ENCODE measurements around the gene PRKAG1.

PRKAG1 gene

GRCh38 chr12:48988030-48988649, 30.4 kb downstream of the PRKAG1 start:
- peaks cover 21% of the 10 kb centered on the region for H3K27me3 ChIP-seq (ENCODE audit: insufficient read depth, poor library complexity, severe bottlenecking)
- H3K27ac ChIP-seq (ENCODE audit: poor library complexity, severe bottlenecking), result no peak overlapping the region
- no peaks in the 10 kb centered on the region for H3K9me3 ChIP-seq (ENCODE audit: severe bottlenecking)
- ATAC-seq (ENCODE audit: low read depth) (peak; percentile 58), DNase-seq (ENCODE audit: low spot score) (peak; percentile 38)
- no peaks in the 10 kb centered on the region for H3K4me1 ChIP-seq (ENCODE audit: insufficient read depth, poor library complexity, severe bottlenecking)
- TF ChIP-seq CTCF (IDR thresholded peaks at IDR 0.05; ENCODE audit: poor library complexity, severe bottlenecking), result peak; percentile 76
- H3K36me3 ChIP-seq (ENCODE audit: low read depth), result no peaks in the 10 kb centered on the region
- H3K4me3 ChIP-seq (ENCODE audit: severe bottlenecking), result no peak overlapping the region

- no peak for TF ChIP-seq CTCF (IDR thresholded peaks at IDR 0.05; ENCODE audit: poor library complexity, severe bottlenecking)
- DNase-seq (ENCODE audit: low spot score) (peak; percentile 46), ATAC-seq (ENCODE audit: low read depth) (no peak)
- Histone ChIP-seq H3K9me3 (ENCODE audit: severe bottlenecking) (no peaks in the 10 kb centered on the region), H3K27ac (ENCODE audit: poor library complexity, severe bottlenecking) (no peak overlapping the region), H3K4me1 (ENCODE audit: insufficient read depth, poor library complexity, severe bottlenecking) (no peaks in the 10 kb centered on the region), H3K27me3 (ENCODE audit: insufficient read depth, poor library complexity, severe bottlenecking) (peaks cover 32% of the 10 kb centered on the region), H3K36me3 (ENCODE audit: low read depth) (no peaks in the 10 kb centered on the region), H3K4me3 (ENCODE audit: severe bottlenecking) (no peak overlapping the region)
Measured at GRCh38 chr12:48986720-48987291, 31.8 kb downstream of the PRKAG1 start.

- DNase-seq (ENCODE audit: low spot score) (no peak), ATAC-seq (ENCODE audit: low read depth) (no peak)
- H3K36me3 ChIP-seq (ENCODE audit: low read depth), result no peaks in the 10 kb centered on the region
- H3K27ac ChIP-seq (ENCODE audit: poor library complexity, severe bottlenecking), result no peak overlapping the region
- no peaks in the 10 kb centered on the region for H3K4me1 ChIP-seq (ENCODE audit: insufficient read depth, poor library complexity, severe bottlenecking)
- peaks cover 41% of the 10 kb centered on the region for H3K27me3 ChIP-seq (ENCODE audit: insufficient read depth, poor library complexity, severe bottlenecking)
- H3K4me3 ChIP-seq (ENCODE audit: severe bottlenecking), result no peak overlapping the region
- no peaks in the 10 kb centered on the region for H3K9me3 ChIP-seq (ENCODE audit: severe bottlenecking)
- TF ChIP-seq CTCF (IDR thresholded peaks at IDR 0.05; ENCODE audit: poor library complexity, severe bottlenecking), result no peak
Measured at GRCh38 chr12:48985901-48986300, 32.7 kb downstream of the PRKAG1 start.

GRCh38 chr12:48985475-48985897, 33.1 kb downstream of the PRKAG1 start:
- DNase-seq (ENCODE audit: low spot score) (peak; percentile 43), ATAC-seq (ENCODE audit: low read depth) (no peak)
- Histone ChIP-seq H3K36me3 (ENCODE audit: low read depth) (no peaks in the 10 kb centered on the region), H3K4me3 (ENCODE audit: severe bottlenecking) (no peak overlapping the region), H3K9me3 (ENCODE audit: severe bottlenecking) (no peaks in the 10 kb centered on the region), H3K27ac (ENCODE audit: poor library complexity, severe bottlenecking) (no peak overlapping the region), H3K27me3 (ENCODE audit: insufficient read depth, poor library complexity, severe bottlenecking) (peaks cover 45% of the 10 kb centered on the region), H3K4me1 (ENCODE audit: insufficient read depth, poor library complexity, severe bottlenecking) (no peaks in the 10 kb centered on the region)
- no peak for TF ChIP-seq CTCF (IDR thresholded peaks at IDR 0.05; ENCODE audit: poor library complexity, severe bottlenecking)
